ENCODE measurements around the gene RAB30. TPM values are rescaled to one million over a fixed set of nuclear protein-coding genes. Genes with fewer than 3 reads are reported as not detected.

RAB30 gene
- total RNA-seq, 2 donors from 2014 or later, result 8.4 to 15.8 TPM

DNA sequence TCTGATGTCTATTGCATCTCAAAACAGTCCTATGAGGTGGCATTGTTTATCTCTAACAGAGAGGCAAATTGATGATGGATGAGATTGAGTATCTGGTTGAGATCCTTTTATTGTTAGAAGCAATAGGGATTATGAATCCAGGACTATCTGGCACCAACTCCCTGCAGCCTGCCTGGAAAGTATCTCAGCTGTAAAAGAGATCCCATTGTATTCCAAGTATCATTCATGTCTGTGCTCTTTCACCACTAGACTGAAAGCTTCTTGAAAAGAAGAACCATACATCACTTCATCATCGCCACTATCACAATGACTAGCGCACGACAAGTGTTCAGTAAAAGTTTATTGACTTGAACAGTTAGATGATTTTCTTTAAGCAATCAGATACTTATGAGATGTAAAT, 43.3 kb upstream of the RAB30 start:
- Histone ChIP-seq H3K27me3 (ENCODE audit: control insufficient read depth, insufficient read depth, low read length, poor library complexity, severe bottlenecking) (no peaks in the 10 kb centered on the region), H3K9me3 (ENCODE audit: control insufficient read depth, low read length) (no peaks in the 10 kb centered on the region), H3K27ac (ENCODE audit: low read depth, low read length) (no peak overlapping the region), H3K9ac (ENCODE audit: extremely low read depth, low read length, poor library complexity, severe bottlenecking) (no peak overlapping the region), H3K4me1 (ENCODE audit: control insufficient read depth, insufficient read depth, low read length) (no peaks in the 10 kb centered on the region), H3K4me3 (ENCODE audit: low read length) (no peak overlapping the region), H3K36me3 (ENCODE audit: control insufficient read depth, insufficient read depth, low read length) (no peaks in the 10 kb centered on the region)
- TF ChIP-seq, protein P1, sequence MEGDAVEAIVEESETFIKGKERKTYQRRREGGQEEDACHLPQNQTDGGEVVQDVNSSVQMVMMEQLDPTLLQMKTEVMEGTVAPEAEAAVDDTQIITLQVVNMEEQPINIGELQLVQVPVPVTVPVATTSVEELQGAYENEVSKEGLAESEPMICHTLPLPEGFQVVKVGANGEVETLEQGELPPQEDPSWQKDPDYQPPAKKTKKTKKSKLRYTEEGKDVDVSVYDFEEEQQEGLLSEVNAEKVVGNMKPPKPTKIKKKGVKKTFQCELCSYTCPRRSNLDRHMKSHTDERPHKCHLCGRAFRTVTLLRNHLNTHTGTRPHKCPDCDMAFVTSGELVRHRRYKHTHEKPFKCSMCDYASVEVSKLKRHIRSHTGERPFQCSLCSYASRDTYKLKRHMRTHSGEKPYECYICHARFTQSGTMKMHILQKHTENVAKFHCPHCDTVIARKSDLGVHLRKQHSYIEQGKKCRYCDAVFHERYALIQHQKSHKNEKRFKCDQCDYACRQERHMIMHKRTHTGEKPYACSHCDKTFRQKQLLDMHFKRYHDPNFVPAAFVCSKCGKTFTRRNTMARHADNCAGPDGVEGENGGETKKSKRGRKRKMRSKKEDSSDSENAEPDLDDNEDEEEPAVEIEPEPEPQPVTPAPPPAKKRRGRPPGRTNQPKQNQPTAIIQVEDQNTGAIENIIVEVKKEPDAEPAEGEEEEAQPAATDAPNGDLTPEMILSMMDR (conservative IDR thresholded peaks at IDR 0.05), result no peak
- H3K36me3 Mint-ChIP-seq (ENCODE audit: low read depth), result no peaks in the 10 kb centered on the region
- no peak overlapping the region for H3K4me3 Mint-ChIP-seq
- H3K27me3 Mint-ChIP-seq (ENCODE audit: insufficient read depth), result no peaks in the 10 kb centered on the region
- H3K9me3 Mint-ChIP-seq, result no peaks in the 10 kb centered on the region
- H3K4me1 Mint-ChIP-seq, result peaks cover 9% of the 10 kb centered on the region
- no peak for DNase-seq
- 93 to 95% methylated on average over 3 of the region's 3 CpGs for WGBS, 2 experiments (ENCODE audit: insufficient coverage in 1 of 2, insufficient read length in 1 of 2)
- no peak overlapping the region for H3K27ac Mint-ChIP-seq

DNA sequence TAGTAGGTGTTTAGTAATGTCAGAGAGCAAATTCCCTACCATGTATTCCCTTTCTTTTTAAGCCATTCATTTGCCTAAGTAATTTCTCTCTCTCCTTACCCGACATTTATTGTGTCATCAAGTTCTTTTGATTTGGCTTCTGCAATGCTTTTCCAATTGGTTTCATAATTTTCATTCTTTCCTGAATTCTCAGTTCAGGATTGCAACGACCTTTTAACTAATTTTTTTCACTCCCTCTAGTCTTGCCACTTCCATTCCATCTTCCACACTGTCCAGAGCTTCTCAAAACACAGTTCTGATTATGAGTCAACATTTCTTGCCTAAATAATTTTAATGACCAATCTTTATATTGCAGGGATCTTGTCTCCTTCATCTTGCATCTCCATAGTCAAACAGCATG, 41.2 kb upstream of the RAB30 start:
- Histone ChIP-seq H3K4me3 (ENCODE audit: low read length) (no peak overlapping the region), H3K36me3 (ENCODE audit: control insufficient read depth, insufficient read depth, low read length) (no peaks in the 10 kb centered on the region), H3K9ac (ENCODE audit: extremely low read depth, low read length, poor library complexity, severe bottlenecking) (no peak overlapping the region), H3K4me1 (ENCODE audit: control insufficient read depth, insufficient read depth, low read length) (no peaks in the 10 kb centered on the region), H3K27me3 (ENCODE audit: control insufficient read depth, insufficient read depth, low read length, poor library complexity, severe bottlenecking) (no peaks in the 10 kb centered on the region), H3K27ac (ENCODE audit: low read depth, low read length) (no peak overlapping the region), H3K9me3 (ENCODE audit: control insufficient read depth, low read length) (no peaks in the 10 kb centered on the region)
- peaks cover 9% of the 10 kb centered on the region for H3K4me1 Mint-ChIP-seq
- H3K27me3 Mint-ChIP-seq (ENCODE audit: insufficient read depth), result no peaks in the 10 kb centered on the region
- H3K27ac Mint-ChIP-seq, result no peak overlapping the region
- H3K9me3 Mint-ChIP-seq, result no peaks in the 10 kb centered on the region
- no peaks in the 10 kb centered on the region for H3K36me3 Mint-ChIP-seq (ENCODE audit: low read depth)
- no peak overlapping the region for H3K4me3 Mint-ChIP-seq
- WGBS, 2 experiments (ENCODE audit: insufficient coverage in 1 of 2, insufficient read length in 1 of 2), result 79 to 86% methylated on average over 2 of the region's 2 CpGs
- TF ChIP-seq, protein P1 (conservative IDR thresholded peaks at IDR 0.05), result no peak
- DNase-seq, result no peak

DNA sequence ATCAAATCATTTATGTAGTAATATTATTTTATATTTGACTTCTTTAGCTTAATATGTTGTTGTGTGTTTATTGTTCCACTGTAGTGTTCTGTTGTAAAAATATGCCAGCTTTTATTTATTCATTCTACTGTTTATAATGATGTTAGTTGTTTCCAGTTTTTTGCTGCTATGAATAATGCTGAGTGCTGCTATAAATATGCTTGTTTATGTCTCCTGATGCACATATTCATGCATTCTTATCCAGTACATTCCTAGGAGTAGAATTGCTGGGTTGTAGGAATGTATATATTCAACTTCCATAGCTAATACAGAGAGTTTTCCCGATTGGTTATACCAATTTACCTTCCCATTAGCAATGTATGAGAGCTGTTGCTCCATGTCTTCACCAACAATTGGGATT, 33.5 kb upstream of the RAB30 start:
- Histone ChIP-seq H3K9me3 (ENCODE audit: control insufficient read depth, low read length) (no peaks in the 10 kb centered on the region), H3K4me3 (ENCODE audit: low read length) (no peak overlapping the region), H3K36me3 (ENCODE audit: control insufficient read depth, insufficient read depth, low read length) (no peaks in the 10 kb centered on the region), H3K4me1 (ENCODE audit: control insufficient read depth, insufficient read depth, low read length) (no peaks in the 10 kb centered on the region), H3K9ac (ENCODE audit: extremely low read depth, low read length, poor library complexity, severe bottlenecking) (no peak overlapping the region), H3K27me3 (ENCODE audit: control insufficient read depth, insufficient read depth, low read length, poor library complexity, severe bottlenecking) (no peaks in the 10 kb centered on the region), H3K27ac (ENCODE audit: low read depth, low read length) (no peak overlapping the region)
- 88 to 93% methylated on average over 1 of the region's 1 CpG for WGBS, 2 experiments (ENCODE audit: insufficient coverage in 1 of 2, insufficient read length in 1 of 2)
- TF ChIP-seq, protein P1 (conservative IDR thresholded peaks at IDR 0.05), result no peak
- Mint-ChIP-seq H3K27me3 (ENCODE audit: insufficient read depth) (peaks cover 2% of the 10 kb centered on the region), H3K36me3 (ENCODE audit: low read depth) (no peaks in the 10 kb centered on the region), H3K9me3 (no peaks in the 10 kb centered on the region), H3K4me1 (no peaks in the 10 kb centered on the region), H3K4me3 (no peak overlapping the region), H3K27ac (no peak overlapping the region)
- DNase-seq, result no peak
